Measurements from ENCODE around the gene NAP1L4. TPM values are rescaled to one million over a fixed set of nuclear protein-coding genes. Genes with fewer than 3 reads are reported as not detected.

The NAP1L4 gene
- total RNA-seq, 2 donors from 2014 or later = 62.8 to 83.7 TPM

DNA sequence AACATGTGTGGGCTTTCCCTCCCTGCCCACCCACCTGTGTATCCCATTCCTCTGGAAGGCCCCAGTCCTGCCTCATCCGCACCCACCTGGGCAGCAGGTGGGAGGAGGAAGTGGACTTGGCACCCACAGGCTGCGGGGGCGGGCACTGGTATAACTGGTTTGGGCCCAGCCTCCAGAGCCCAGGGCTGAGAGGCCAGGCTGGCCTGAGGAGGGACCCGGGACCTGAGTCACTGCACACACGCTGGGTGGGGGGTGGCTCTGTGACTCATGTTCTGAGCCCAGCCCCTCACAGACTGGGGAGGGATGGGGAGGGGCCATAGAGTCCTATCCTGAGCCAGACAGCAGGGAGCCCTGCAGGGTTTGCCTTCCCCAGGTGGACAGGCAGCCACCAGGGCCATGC lies 79.6 kb downstream of the NAP1L4 start:
- Histone ChIP-seq H3K4me3 (no peak overlapping the region), H3K36me3 (no peaks in the 10 kb centered on the region), H3K27ac (no peak overlapping the region), H3K9me3 (no peaks in the 10 kb centered on the region), H3K4me1 (ENCODE audit: control insufficient read depth in 1 of 2, low read depth in 2 of 2) (peaks cover 0 to 8% of the 10 kb centered on the region in 2 donors), H3K27me3 (replicated peaks; ENCODE audit: insufficient read depth) (no peaks in the 10 kb centered on the region)
- ATAC-seq (ENCODE audit: insufficient number of reproducible peaks, low FRiP score, low read depth) = no peak
- TF ChIP-seq, protein P1, sequence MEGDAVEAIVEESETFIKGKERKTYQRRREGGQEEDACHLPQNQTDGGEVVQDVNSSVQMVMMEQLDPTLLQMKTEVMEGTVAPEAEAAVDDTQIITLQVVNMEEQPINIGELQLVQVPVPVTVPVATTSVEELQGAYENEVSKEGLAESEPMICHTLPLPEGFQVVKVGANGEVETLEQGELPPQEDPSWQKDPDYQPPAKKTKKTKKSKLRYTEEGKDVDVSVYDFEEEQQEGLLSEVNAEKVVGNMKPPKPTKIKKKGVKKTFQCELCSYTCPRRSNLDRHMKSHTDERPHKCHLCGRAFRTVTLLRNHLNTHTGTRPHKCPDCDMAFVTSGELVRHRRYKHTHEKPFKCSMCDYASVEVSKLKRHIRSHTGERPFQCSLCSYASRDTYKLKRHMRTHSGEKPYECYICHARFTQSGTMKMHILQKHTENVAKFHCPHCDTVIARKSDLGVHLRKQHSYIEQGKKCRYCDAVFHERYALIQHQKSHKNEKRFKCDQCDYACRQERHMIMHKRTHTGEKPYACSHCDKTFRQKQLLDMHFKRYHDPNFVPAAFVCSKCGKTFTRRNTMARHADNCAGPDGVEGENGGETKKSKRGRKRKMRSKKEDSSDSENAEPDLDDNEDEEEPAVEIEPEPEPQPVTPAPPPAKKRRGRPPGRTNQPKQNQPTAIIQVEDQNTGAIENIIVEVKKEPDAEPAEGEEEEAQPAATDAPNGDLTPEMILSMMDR (IDR thresholded peaks at IDR 0.05) = no peak
- no peak for DNase-seq (ENCODE audit: low spot score)

DNA sequence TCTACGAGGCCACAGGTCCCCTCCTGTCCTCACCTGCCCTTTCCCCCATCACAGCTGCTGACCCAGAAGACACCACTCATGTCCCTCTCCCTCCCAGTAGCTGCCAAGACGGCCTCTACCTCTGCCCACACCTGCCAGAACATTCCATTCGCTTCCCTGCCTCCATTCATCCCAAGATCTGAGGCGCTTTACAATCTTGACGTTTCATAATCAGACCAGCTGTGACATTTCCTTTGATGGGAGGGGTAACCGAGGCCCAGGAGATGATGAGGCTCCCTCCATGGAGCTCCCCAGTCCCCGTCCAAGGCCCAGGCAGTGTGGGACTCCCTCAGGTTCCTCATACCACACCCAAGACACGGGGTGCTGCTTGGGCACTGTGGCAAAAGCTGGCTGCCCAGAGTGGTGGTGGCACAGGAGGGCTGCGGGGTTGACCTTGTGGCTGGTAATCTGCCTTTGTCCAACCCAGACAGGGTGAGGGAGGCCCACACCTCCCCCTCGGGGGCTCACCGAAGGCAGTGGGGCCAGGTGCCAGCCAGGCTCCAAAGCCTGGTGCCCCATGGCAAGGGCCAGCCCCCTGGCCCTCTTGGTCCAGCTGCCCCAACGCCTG lies 80.2 kb downstream of the NAP1L4 start:
- Histone ChIP-seq H3K4me3 (no peak overlapping the region), H3K36me3 (no peaks in the 10 kb centered on the region), H3K4me1 (ENCODE audit: control insufficient read depth in 1 of 2, low read depth in 2 of 2) (peaks cover 0 to 8% of the 10 kb centered on the region in 2 donors), H3K27me3 (replicated peaks; ENCODE audit: insufficient read depth) (no peaks in the 10 kb centered on the region), H3K27ac (no peak overlapping the region), H3K9me3 (no peaks in the 10 kb centered on the region)
- ATAC-seq (ENCODE audit: insufficient number of reproducible peaks, low FRiP score, low read depth) (no peak), DNase-seq (ENCODE audit: low spot score) (no peak)
- TF ChIP-seq, protein P1 (IDR thresholded peaks at IDR 0.05) = no peak

DNA sequence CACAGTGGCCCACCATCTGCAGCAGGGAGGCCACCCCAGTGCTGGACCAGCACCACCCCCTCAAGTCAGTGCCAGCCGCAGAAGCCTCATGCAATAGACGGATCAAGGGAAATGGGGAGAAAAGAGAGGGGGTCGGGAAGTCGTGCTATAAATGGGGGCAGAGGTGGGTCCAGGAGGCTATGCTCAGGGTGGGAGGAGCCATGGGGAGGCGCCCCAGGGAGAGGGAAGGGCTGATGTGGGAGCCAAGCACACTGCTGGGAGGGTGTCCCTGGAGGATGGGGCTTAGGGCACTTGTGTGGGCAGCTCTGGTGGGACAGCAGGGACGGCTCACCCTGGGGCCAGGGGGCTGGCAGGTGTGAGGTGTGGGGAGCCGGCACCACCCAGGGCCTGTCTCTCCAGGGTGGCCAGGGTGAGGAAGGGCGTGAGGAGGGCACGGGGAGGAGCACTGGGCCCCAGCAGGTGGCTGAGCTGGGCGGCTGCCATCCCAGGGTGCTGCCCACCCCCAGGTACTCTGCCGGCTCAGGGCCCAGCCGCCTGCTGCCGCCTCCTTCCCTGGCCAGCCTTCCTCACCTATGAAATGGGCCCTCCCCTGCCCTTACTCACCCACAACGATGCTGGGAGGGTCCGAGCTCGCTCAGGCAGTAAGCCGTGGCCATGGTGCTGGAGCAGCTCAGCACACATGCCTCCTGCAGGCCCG lies 80.9 kb downstream of the NAP1L4 start:
- Histone ChIP-seq H3K4me1 (ENCODE audit: control insufficient read depth in 1 of 2, low read depth in 2 of 2) (peaks cover 0 to 8% of the 10 kb centered on the region in 2 donors), H3K27me3 (replicated peaks; ENCODE audit: insufficient read depth) (no peaks in the 10 kb centered on the region), H3K4me3 (no peak overlapping the region), H3K27ac (no peak overlapping the region), H3K36me3 (no peaks in the 10 kb centered on the region), H3K9me3 (no peaks in the 10 kb centered on the region)
- ATAC-seq (ENCODE audit: insufficient number of reproducible peaks, low FRiP score, low read depth) = no peak
- no peak for DNase-seq (ENCODE audit: low spot score)
- TF ChIP-seq, protein P1 (IDR thresholded peaks at IDR 0.05) = no peak

DNA sequence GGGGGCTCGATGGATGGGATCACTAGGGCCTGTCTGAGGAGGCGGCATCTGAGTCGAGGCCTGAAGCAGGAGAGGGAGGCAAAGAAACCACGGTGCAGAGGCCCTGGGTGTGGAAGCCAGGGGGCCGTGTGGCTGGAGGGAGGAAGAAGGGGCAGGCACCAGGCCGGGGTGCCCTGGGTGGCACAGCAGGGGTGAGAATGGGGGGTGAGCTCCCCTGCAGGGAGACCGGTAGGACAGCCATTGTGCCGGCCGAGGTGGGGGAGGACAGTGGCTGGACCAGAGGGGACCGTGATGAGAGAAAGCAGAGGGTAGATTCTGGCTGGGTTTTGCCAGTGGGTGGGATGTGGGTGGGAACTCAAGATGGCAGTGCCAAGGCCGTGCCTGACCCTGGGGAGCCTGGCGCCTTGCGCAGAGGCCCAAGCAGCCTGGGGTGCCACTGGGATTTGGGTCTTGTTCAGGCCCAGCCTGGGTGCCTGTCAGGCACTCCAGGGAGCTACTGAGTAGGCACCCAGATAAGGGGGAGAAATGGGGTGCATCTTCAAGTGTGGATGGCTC lies 81.7 kb downstream of the NAP1L4 start:
- Histone ChIP-seq H3K4me3 (no peak overlapping the region), H3K9me3 (no peaks in the 10 kb centered on the region), H3K27me3 (replicated peaks; ENCODE audit: insufficient read depth) (no peaks in the 10 kb centered on the region), H3K36me3 (no peaks in the 10 kb centered on the region), H3K27ac (no peak overlapping the region), H3K4me1 (ENCODE audit: control insufficient read depth in 1 of 2, low read depth in 2 of 2) (peaks cover 0 to 8% of the 10 kb centered on the region in 2 donors)
- TF ChIP-seq, protein P1 (IDR thresholded peaks at IDR 0.05) = no peak
- DNase-seq (ENCODE audit: low spot score) = no peak
- ATAC-seq (ENCODE audit: insufficient number of reproducible peaks, low FRiP score, low read depth) = no peak

DNA sequence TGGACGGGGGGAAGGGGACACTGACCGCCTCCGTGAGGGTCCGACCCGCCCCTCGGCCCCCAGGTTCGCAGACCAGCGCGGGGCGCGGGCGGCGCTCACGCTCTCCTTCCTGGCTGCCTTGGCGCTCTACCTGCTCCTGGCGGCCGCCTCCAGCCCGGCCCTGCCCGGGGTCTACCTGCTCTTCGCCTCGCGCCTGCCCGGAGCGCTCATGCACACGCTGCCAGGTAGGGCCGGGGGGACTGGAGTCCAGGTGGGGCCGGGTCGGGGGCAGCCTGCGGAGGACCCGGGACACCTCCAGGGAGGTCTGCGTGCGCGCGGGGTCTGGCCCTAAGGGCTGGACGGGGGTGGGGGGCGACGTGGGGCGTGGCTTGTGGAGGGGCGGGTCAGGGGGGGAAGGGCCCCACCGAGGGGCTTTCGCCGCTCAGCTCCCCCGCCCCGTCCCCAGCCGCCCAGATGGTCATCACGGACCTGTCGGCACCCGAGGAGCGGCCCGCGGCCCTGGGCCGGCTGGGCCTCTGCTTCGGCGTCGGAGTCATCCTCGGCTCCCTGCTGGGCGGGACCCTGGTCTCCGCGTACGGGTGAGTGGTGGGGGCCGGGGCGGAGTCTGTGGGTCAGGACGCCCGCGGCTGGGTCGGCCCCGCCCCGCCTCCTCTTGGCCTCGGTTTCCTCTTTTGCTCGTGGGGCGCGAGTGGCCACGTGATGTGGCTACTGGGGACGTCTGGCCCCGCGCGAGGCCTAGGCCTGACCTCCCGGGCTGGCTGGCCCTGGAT lies 82.8 kb downstream of the NAP1L4 start:
- TF ChIP-seq, protein P1 (IDR thresholded peaks at IDR 0.05) = no peak
- Histone ChIP-seq H3K4me1 (ENCODE audit: control insufficient read depth in 1 of 2, low read depth in 2 of 2) (peaks cover 0 to 3% of the 10 kb centered on the region in 2 donors), H3K36me3 (no peaks in the 10 kb centered on the region), H3K4me3 (no peak overlapping the region), H3K27ac (no peak overlapping the region), H3K9me3 (no peaks in the 10 kb centered on the region), H3K27me3 (replicated peaks; ENCODE audit: insufficient read depth) (no peaks in the 10 kb centered on the region)
- ATAC-seq (ENCODE audit: insufficient number of reproducible peaks, low FRiP score, low read depth) (no peak), DNase-seq (ENCODE audit: low spot score) (no peak)
